BJ (cell line): Measurements from ENCODE around the gene AFG1L. TPM values are rescaled to one million over a fixed set of nuclear protein-coding genes. Genes with fewer than 3 reads are reported as not detected.
A peak's percentile ranks its signal among the peaks of the same experiment; 100 is the strongest.
"Not testable (repeated sequence)": the region's sequence is repeated elsewhere in the genome, so short reads cannot be mapped to it uniquely, and the experiment has no call there.

Experiments used
- CTCF ChIA-PET: fragments of 350-600 bp; formaldehyde crosslinking; extraction: SDS; loops from one replicate; lab custom pipeline; 2021; ENCODE audit warnings: antibody characterized with exemption, inconsistent platforms; lab: Yijun Ruan, JAX
- POLR2A ChIA-PET: fragments of 300-600 bp; sonication (Branson Sonifier 250); formaldehyde crosslinking; extraction: SDS; loops from one replicate; lab custom pipeline; 2021; ENCODE audit warnings: antibody characterized with exemption; lab: Charles Lee
- DNase-seq: peaks from one replicate; pipeline ENCODE4 v3.0.0-alpha.2; 2011; ENCODE audit warnings: low read depth
- H3K27me3 ChIP-seq: 2 replicates; pipeline ENCODE4 v1.6.0; 2011; ENCODE audit warnings: low read length; ENCODE audit not compliant: control insufficient read depth, insufficient read depth
- H3K36me3 ChIP-seq: 2 replicates; pipeline ENCODE4 v1.5.1; 2011; ENCODE audit warnings: low read length; ENCODE audit not compliant: control insufficient read depth, insufficient read depth
- H3K4me3 ChIP-seq: 2 replicates; pipeline ENCODE4 v1.5.1; 2011; ENCODE audit warnings: low read depth, mild to moderate bottlenecking, control low read depth, low read length
- polyA plus RNA-seq: library from polyadenylated mRNA; depleted of rRNA; stranded (reverse); fragments of >200 nt; gene quantifications from 2 replicates; pipeline ENCODE4 v1.2.3, GENCODE V29; 2011
- TF ChIP-seq, protein P1 (sequence below): IDR thresholded peaks from 2 replicates; pipeline ENCODE4 v1.5.1; 2011; ENCODE audit warnings: low read depth, mild to moderate bottlenecking, control low read depth, inconsistent platforms, low read length, moderate library complexity; ENCODE audit not compliant: insufficient read depth

The AFG1L gene
- polyA plus RNA-seq, 1 experiment, result 1.7 TPM

DNA sequence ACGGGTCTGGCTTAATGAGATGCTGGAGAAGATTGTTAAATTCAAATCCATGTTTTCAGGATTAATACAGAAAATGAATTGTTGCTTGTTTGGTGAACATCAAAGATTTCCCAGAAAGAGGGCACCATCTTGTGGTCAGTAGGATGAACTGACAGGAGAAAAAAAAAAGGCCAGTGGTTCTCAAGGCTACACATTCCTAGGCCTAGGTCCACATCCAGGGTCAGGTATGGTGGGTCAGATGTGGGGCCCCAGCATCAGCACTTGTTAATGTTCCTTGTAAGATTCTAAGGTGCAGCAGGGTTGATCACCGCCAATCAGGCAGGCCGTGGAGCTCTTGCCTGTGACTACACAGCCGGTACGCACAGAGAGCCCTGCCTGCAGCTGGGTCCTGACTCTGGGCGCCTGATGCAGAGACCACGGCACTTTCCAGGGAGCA lies 231.9 kb downstream of the AFG1L start:
- Histone ChIP-seq H3K4me3 (no peak overlapping the region), H3K27me3 (no peaks in the 10 kb centered on the region), H3K36me3 (no peaks in the 10 kb centered on the region)
- no peak for DNase-seq
- TF ChIP-seq, protein P1, sequence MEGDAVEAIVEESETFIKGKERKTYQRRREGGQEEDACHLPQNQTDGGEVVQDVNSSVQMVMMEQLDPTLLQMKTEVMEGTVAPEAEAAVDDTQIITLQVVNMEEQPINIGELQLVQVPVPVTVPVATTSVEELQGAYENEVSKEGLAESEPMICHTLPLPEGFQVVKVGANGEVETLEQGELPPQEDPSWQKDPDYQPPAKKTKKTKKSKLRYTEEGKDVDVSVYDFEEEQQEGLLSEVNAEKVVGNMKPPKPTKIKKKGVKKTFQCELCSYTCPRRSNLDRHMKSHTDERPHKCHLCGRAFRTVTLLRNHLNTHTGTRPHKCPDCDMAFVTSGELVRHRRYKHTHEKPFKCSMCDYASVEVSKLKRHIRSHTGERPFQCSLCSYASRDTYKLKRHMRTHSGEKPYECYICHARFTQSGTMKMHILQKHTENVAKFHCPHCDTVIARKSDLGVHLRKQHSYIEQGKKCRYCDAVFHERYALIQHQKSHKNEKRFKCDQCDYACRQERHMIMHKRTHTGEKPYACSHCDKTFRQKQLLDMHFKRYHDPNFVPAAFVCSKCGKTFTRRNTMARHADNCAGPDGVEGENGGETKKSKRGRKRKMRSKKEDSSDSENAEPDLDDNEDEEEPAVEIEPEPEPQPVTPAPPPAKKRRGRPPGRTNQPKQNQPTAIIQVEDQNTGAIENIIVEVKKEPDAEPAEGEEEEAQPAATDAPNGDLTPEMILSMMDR, result peak; percentile 82
- POLR2A ChIA-PET, result no interaction called here
- CTCF ChIA-PET, result interaction anchor here (0.6 to 4.8 kb wide), 15 partner anchors 8 to 547 kb away, joined by 3 to 36 read pairs (median 3); no protein-coding TSS in a partner anchor

DNA sequence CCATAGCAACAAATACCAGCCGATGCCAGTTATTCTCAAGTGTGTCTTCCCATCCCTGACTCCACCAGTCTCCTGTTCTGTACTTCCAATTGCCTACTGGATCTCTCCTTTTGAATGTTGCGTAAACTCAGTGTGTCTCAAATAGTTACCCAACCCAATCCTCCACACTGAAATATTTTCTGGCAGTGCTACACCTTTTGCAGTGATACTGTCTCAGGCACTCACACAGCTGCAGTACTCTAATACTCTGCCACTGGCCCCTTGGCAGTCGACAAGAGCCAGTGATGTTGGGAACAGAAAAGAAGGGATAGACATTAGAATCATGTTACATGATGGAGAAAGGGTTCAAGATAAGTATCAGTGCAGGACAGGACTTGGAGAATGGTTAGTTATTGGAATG lies 234.0 kb downstream of the AFG1L start:
- Histone ChIP-seq H3K36me3 (no peaks in the 10 kb centered on the region), H3K27me3 (no peaks in the 10 kb centered on the region), H3K4me3 (no peak overlapping the region)
- POLR2A ChIA-PET, result no interaction called here
- TF ChIP-seq, protein P1, result no peak
- CTCF ChIA-PET, result interaction anchor here (0.9 to 4.8 kb wide), 5 partner anchors 10 to 543 kb away, joined by 3 to 36 read pairs (median 5); no protein-coding TSS in a partner anchor
- no peak for DNase-seq

DNA sequence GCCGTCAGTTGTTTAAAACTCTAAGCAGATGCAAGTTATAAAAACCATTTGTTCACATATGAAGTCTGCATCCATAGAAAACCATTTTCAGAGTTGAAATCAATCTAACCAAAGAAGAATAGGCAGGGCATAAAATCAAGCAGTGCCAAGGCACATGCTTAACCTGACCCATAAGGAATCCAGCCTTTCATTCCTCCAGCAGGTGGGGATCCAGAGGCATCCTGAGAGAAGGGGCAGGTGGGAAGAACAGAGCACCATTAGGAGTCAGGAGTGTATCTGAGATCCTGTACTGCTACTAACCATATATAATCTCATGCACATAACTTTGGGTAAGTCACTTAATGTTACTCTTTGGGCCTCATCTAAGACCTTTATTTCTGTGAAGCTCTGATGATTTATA lies 236.5 kb downstream of the AFG1L start:
- ChIA-PET CTCF (interaction anchor here (0.6 to 4.8 kb wide), 5 partner anchors 9 to 1316 kb away, joined by 3 to 36 read pairs (median 6); no protein-coding TSS in a partner anchor), POLR2A (no interaction called here)
- no peak overlapping the region for H3K4me3 ChIP-seq
- H3K27me3 ChIP-seq, result no peaks in the 10 kb centered on the region; the same call in 1 of the 2 replicates
- H3K36me3 ChIP-seq, result no peaks in the 10 kb centered on the region
- DNase-seq, result no peak
- TF ChIP-seq, protein P1, result no peak

DNA sequence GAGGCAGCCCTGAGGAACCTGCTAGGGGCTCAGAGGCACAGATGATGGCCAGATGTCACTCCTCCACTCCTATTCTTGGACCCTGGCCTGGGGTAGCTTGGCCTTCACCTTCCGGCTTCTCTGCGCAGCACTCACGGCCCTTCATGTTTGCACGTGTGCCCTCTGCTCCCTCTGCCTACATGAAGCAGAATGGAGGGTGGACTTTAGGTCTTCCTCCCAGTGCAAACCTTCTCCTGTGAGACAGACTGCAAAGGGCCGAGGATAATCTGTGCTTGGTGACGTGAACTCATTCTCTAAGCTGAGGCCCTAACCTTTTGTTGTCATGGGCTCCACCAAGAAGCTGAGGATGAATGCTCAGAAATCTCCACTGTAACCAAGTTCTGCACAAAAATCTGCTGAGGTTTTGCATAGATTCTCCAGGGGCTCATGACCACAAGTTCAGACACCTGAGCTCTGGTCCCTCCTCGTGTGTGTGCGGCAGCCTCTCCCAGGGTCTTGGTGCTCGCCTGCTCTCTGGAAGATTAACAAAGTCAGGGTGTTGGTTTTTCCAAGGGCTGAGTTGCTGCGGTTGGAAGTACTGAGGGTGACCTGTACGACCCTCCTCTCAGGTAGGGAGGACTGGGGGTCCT lies 240.4 kb downstream of the AFG1L start:
- ChIA-PET CTCF (interaction anchor here (1.1 kb wide), 1 partner anchor 8 kb away, joined by 3 read pairs; no protein-coding TSS in a partner anchor), POLR2A (no interaction called here)
- no peaks in the 10 kb centered on the region for H3K36me3 ChIP-seq
- TF ChIP-seq, protein P1, result no peak
- no peak for DNase-seq
- H3K27me3 ChIP-seq, result no peaks in the 10 kb centered on the region; the same call in 1 of the 2 replicates
- H3K4me3 ChIP-seq, result no peak overlapping the region

DNA sequence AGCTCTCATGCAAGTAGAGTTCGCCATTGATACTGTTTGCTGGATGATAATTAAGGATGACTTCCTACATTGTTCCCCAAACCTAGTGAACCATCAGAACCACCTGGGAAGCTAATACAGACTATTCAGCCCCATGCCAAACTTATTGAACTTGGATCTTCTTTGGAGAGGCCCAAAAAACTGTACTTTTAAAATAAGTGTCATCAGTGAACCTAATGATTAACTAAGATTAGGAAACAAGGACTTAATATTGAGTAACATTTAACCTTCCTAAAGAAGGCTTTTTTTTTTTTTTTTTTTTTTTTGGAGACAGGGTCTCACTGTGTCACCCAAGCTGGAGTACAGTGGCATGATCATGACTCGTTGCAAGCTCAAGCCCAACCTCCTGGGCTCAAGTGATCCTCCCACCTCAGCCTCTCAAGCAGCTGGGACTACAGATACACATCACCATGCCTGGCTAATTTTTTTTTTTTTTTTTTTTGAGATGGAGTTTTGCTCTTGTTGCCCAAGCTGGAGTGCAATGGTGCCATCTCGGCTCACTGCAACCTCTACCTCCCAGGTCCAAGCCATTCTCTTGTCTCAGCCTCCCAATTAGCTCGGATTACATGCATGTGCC lies 241.2 kb downstream of the AFG1L start:
- CTCF ChIA-PET, result interaction anchor here (1.1 kb wide), 1 partner anchor 9 kb away, joined by 4 read pairs; no protein-coding TSS in a partner anchor
- H3K27me3 ChIP-seq, H3K4me3 ChIP-seq, DNase-seq, POLR2A ChIA-PET, H3K36me3 ChIP-seq: not testable (repeated sequence)
